Measurements from ENCODE around the gene SIPA1.
"Not testable (repeated sequence)": the region's sequence is repeated elsewhere in the genome, so short reads cannot be mapped to it uniquely, and the experiment has no call there.

The SIPA1 gene

GRCh38 chr11:65654375-65655349 is 16.8 kb downstream of the SIPA1 start:
- H3K4me3 ChIP-seq (ENCODE audit: low read depth, low read length) = no peak overlapping the region
- DNase-seq (ENCODE audit: low read depth) = no peak

- no peak overlapping the region for H3K4me3 ChIP-seq (ENCODE audit: low read depth, low read length)
- no peak for DNase-seq (ENCODE audit: low read depth)
These were observed 17.9 kb downstream of the SIPA1 start for GRCh38 chr11:65655570-65656332.

- DNase-seq (ENCODE audit: low read depth) = no peak
- no peak overlapping the region for H3K4me3 ChIP-seq (ENCODE audit: low read depth, low read length)
These were observed 19.5 kb downstream of the SIPA1 start for GRCh38 chr11:65657426-65657825.

GRCh38 chr11:65658174-65659021 is 20.5 kb downstream of the SIPA1 start:
- no peak overlapping the region for H3K4me3 ChIP-seq (ENCODE audit: low read depth, low read length)
- DNase-seq (ENCODE audit: low read depth) = no peak

- DNase-seq (ENCODE audit: low read depth) = no peak
- no peak overlapping the region for H3K4me3 ChIP-seq (ENCODE audit: low read depth, low read length)
These were observed 22.1 kb downstream of the SIPA1 start for GRCh38 chr11:65660038-65660437.

- not testable (repeated sequence) for DNase-seq (ENCODE audit: low read depth); H3K4me3 ChIP-seq (ENCODE audit: low read depth, low read length)
These were observed 23.0 kb downstream of the SIPA1 start for GRCh38 chr11:65660908-65661307.

GRCh38 chr11:65661599-65662246 is 23.8 kb downstream of the SIPA1 start:
- peak overlapping the region; percentile 99 for H3K4me3 ChIP-seq (ENCODE audit: low read depth, low read length)
- DNase-seq (ENCODE audit: low read depth) = no peak

- no peak for DNase-seq (ENCODE audit: low read depth)
- H3K4me3 ChIP-seq (ENCODE audit: low read depth, low read length) = peak overlapping the region; percentile 99
These were observed 24.4 kb downstream of the SIPA1 start for GRCh38 chr11:65662247-65662798.

GRCh38 chr11:65662799-65663638 is 25.1 kb downstream of the SIPA1 start, which contains the start of gene RELA:
Gene RELA, minus strand, starts transcription at chr11:65662916. Its CDS starts 84 bp downstream, at chr11:65662832.
- DNase-seq (ENCODE audit: low read depth) = peak; percentile 87
- H3K4me3 ChIP-seq (ENCODE audit: low read depth, low read length) = peak within 1 kb of the TSS; percentile 99

GRCh38 chr11:65663639-65664200 is 25.8 kb downstream of the SIPA1 start:
- DNase-seq (ENCODE audit: low read depth) = peak; percentile 24

GRCh38 chr11:65672180-65672860 is 34.4 kb downstream of the SIPA1 start:
- DNase-seq (ENCODE audit: low read depth) = no peak
- no peak overlapping the region for H3K4me3 ChIP-seq (ENCODE audit: low read depth, low read length)

More at GRCh38 chr11:65663639-65664200, 25.8 kb downstream of the SIPA1 start:
- peak overlapping the region; percentile 99 for H3K4me3 ChIP-seq (ENCODE audit: low read depth, low read length)

- H3K4me3 ChIP-seq (ENCODE audit: low read depth, low read length) = no peak overlapping the region
- no peak for DNase-seq (ENCODE audit: low read depth)
These were observed 35.1 kb downstream of the SIPA1 start for GRCh38 chr11:65672982-65673381.

- H3K4me3 ChIP-seq (ENCODE audit: low read depth, low read length) = no peak overlapping the region
- no peak for DNase-seq (ENCODE audit: low read depth)
These were observed 42.4 kb downstream of the SIPA1 start for GRCh38 chr11:65680192-65680743.

- DNase-seq (ENCODE audit: low read depth) = not testable (repeated sequence)
These were observed 45.6 kb downstream of the SIPA1 start for GRCh38 chr11:65683480-65683879.

GRCh38 chr11:65685981-65686380 is 48.1 kb downstream of the SIPA1 start:
- no peak for DNase-seq (ENCODE audit: low read depth)
- no peak overlapping the region for H3K4me3 ChIP-seq (ENCODE audit: low read depth, low read length)

More at GRCh38 chr11:65683480-65683879, 45.6 kb downstream of the SIPA1 start:
- H3K4me3 ChIP-seq (ENCODE audit: low read depth, low read length) = not testable (repeated sequence)

- not testable (repeated sequence) for DNase-seq (ENCODE audit: low read depth)
These were observed 53.9 kb downstream of the SIPA1 start for GRCh38 chr11:65691847-65692246.

More at GRCh38 chr11:65691847-65692246, 53.9 kb downstream of the SIPA1 start:
- H3K4me3 ChIP-seq (ENCODE audit: low read depth, low read length) = not testable (repeated sequence)
